SK-N-SH (cell line): ENCODE results near the gene P2RY11. TPM values are rescaled to one million over a fixed set of nuclear protein-coding genes. Genes with fewer than 3 reads are reported as not detected.

ENCODE experiments used
- CTCF ChIA-PET: fragments of 300-600, 350-600 bp; formaldehyde crosslinking; extraction: SDS; loops from one replicate; lab custom pipeline; 2021; lab: Yijun Ruan, JAX
- POLR2A ChIA-PET: fragments of 350-600 bp; sonication (Branson Sonifier 250); formaldehyde crosslinking; extraction: SDS; loops from one replicate; lab custom pipeline; 2020; ENCODE audit warnings: antibody characterized with exemption, inconsistent platforms; lab: Yijun Ruan, JAX
- DNase-seq: peaks from one replicate; pipeline ENCODE4 v3.0.0; 2012
- H2AFZ ChIP-seq: fragments of 200-600 bp; sonication (generic); 2 replicates; pipeline ENCODE4 v1.8.1; 2016; ENCODE audit warnings: antibody characterized with exemption, mild to moderate bottlenecking, low read depth
- H3F3A ChIP-seq: fragments of 200-600 bp; sonication (generic); replicated peaks from 2 replicates; pipeline ENCODE3; 2016; ENCODE audit warnings: antibody characterized with exemption, mild to moderate bottlenecking; ENCODE audit not compliant: insufficient read depth
- H3K27ac ChIP-seq, 2 experiments: fragments of 200-500 bp in 1 of 2; fragments of 200-600 bp in 1 of 2; sonication (Bioruptor generic) in 1 of 2; sonication (generic), shearing (Covaris generic) in 1 of 2; 2 replicates each; pipeline versions ENCODE4 v1.5.1 to v1.6.1; 2014 to 2016; ENCODE audit warnings: low read depth in 2 of 2, inconsistent platforms in 1 of 2, low read length in 1 of 2, mild to moderate bottlenecking in 1 of 2, mixed read lengths in 1 of 2
- H3K27me3 ChIP-seq: fragments of 200-600 bp; sonication (generic), shearing (Covaris generic); 2 replicates; pipeline ENCODE4 v1.6.1; 2016; ENCODE audit warnings: mixed run types; ENCODE audit not compliant: insufficient read depth
- H3K36me3 ChIP-seq, 2 experiments: fragments of 200-500 bp in 1 of 2; fragments of 200-600 bp in 1 of 2; sonication (Bioruptor generic) in 1 of 2; sonication (generic) in 1 of 2; replicated peaks in 1 of 2; 2 replicates each; pipeline versions ENCODE3 to v1.5.1; 2014 to 2016; ENCODE audit warnings: low read length in 1 of 2, mild to moderate bottlenecking in 1 of 2; ENCODE audit not compliant: insufficient read depth in 2 of 2, control insufficient read depth in 1 of 2
- H3K4me1 ChIP-seq, 2 experiments: fragments of 200-500 bp in 1 of 2; fragments of 200-600 bp in 1 of 2; sonication (Bioruptor generic) in 1 of 2; sonication (generic), shearing (Covaris generic) in 1 of 2; 2 replicates each; pipeline versions ENCODE4 v1.5.1 to v1.6.1; 2014 to 2016; ENCODE audit warnings: low read depth in 1 of 2, low read length in 1 of 2, mixed run types in 1 of 2; ENCODE audit not compliant: insufficient read depth in 2 of 2, control insufficient read depth in 1 of 2
- H3K4me2 ChIP-seq: fragments of 200-600 bp; sonication (generic), shearing (Covaris generic); 2 replicates; pipeline ENCODE4 v1.6.1; 2017; ENCODE audit warnings: mixed run types
- H3K4me3 ChIP-seq, 2 experiments: fragments of 200-500 bp in 1 of 2; fragments of 200-600 bp in 1 of 2; sonication (Bioruptor generic) in 1 of 2; sonication (generic), shearing (Covaris generic) in 1 of 2; 2 replicates each; pipeline versions ENCODE4 v1.5.1 to v1.8.1; 2014 to 2016; ENCODE audit warnings: low read depth in 2 of 2, inconsistent platforms in 1 of 2, low read length in 1 of 2, mild to moderate bottlenecking in 1 of 2, mixed read lengths in 1 of 2, moderate library complexity in 1 of 2
- H3K79me2 ChIP-seq: fragments of 200-600 bp; sonication (generic); 2 replicates; pipeline ENCODE4 v1.8.1; 2017; ENCODE audit warnings: mild to moderate bottlenecking; ENCODE audit not compliant: insufficient read depth
- H3K9ac ChIP-seq: fragments of 200-600 bp; sonication (generic); 2 replicates; pipeline ENCODE4 v1.6.1; 2017; ENCODE audit warnings: mixed run types
- H3K9me2 ChIP-seq: fragments of 200-600 bp; sonication (generic); 2 replicates; pipeline ENCODE4 v1.6.1; 2017; ENCODE audit warnings: mixed run types
- H3K9me3 ChIP-seq: fragments of 200-600 bp; sonication (generic); 2 replicates; pipeline ENCODE4 v1.6.1; 2017; ENCODE audit warnings: mixed run types, mild to moderate bottlenecking, moderate library complexity
- H4K20me1 ChIP-seq: fragments of 200-600 bp; sonication (generic); 2 replicates; pipeline ENCODE4 v1.6.1; 2017; ENCODE audit warnings: mild to moderate bottlenecking, mixed run types; ENCODE audit not compliant: insufficient read depth
- EP300 ChIP-seq, 2 experiments: IDR thresholded peaks; 2 replicates each; pipeline versions ENCODE4 v1.4.0 to v1.6.1; 2012; ENCODE audit warnings: borderline replicate concordance in 1 of 2, low read depth in 1 of 2, low read length in 1 of 2
- FOSL2 ChIP-seq: IDR thresholded peaks from 2 replicates; pipeline ENCODE4 v1.4.0; 2012; ENCODE audit warnings: low read depth, mild to moderate bottlenecking, moderate library complexity, borderline replicate concordance
- GATA2 ChIP-seq: sonication (generic); formaldehyde crosslinking; IDR thresholded peaks from 2 replicates; pipeline ENCODE4 v1.5.0; 2020; ENCODE audit warnings: mild to moderate bottlenecking, missing genetic modification reagents
- JUND ChIP-seq: IDR thresholded peaks from 2 replicates; pipeline ENCODE4 v1.4.0; 2012
- MEF2A ChIP-seq: IDR thresholded peaks from 2 replicates; pipeline ENCODE4 v1.4.0; 2012; ENCODE audit warnings: low read depth, borderline replicate concordance
- NRF1 ChIP-seq: IDR thresholded peaks from 2 replicates; pipeline ENCODE4 v1.6.1; 2012; ENCODE audit warnings: low read depth, mild to moderate bottlenecking, low read length
- POLR2AphosphoS5 ChIP-seq: IDR thresholded peaks from 2 replicates; pipeline ENCODE4 v1.6.1; 2012; ENCODE audit warnings: low read depth, low read length
- RCOR1 ChIP-seq: fragments of 150-350 bp; IDR thresholded peaks from 2 replicates; pipeline ENCODE4 v1.6.1; 2017; ENCODE audit warnings: antibody characterized with exemption, low read length
- TAF1 ChIP-seq: IDR thresholded peaks from 2 replicates; pipeline ENCODE4 v1.6.1; 2012; ENCODE audit warnings: low read depth, mild to moderate bottlenecking, low read length, moderate library complexity, borderline replicate concordance
- TCF12 ChIP-seq: IDR thresholded peaks from 2 replicates; pipeline ENCODE4 v1.4.0; 2012
- TEAD4 ChIP-seq: IDR thresholded peaks from 2 replicates; pipeline ENCODE4 v1.4.0; 2012; ENCODE audit warnings: mild to moderate bottlenecking, borderline replicate concordance; ENCODE audit not compliant: insufficient read depth
- WGBS: methylation state at CpG from one replicate; pipeline ENCODE4 v1.1.6; 2017; ENCODE audit warnings: low lambda C conversion rate; 5-methylcytosine and 5-hydroxymethylcytosine counted together
- polyA plus RNA-seq, 3 experiments: library from polyadenylated mRNA; depleted of rRNA; stranded (reverse); fragments of >200 nt; gene quantifications; 2 replicates each; pipeline ENCODE4 v1.2.3, GENCODE V29; 2012
- TF ChIP-seq, protein P1 (sequence below): IDR thresholded peaks from 2 replicates; pipeline ENCODE4 v1.4.0; 2012; ENCODE audit warnings: low read depth, borderline replicate concordance
- TF ChIP-seq, protein P2 (sequence below): fragments of 200-600 bp; sonication (generic); IDR thresholded peaks from 2 replicates; pipeline ENCODE4 v1.6.1; 2017; ENCODE audit warnings: antibody characterized with exemption, mild to moderate bottlenecking, moderate library complexity
- TF ChIP-seq, protein P3 (sequence below): fragments of 150-350 bp; IDR thresholded peaks from 2 replicates; pipeline ENCODE4 v1.6.1; 2017; ENCODE audit warnings: antibody characterized with exemption, low read length, low read depth, borderline replicate concordance
- TF ChIP-seq, protein P4 (sequence below): IDR thresholded peaks from 2 replicates; pipeline ENCODE4; 2012
- TF ChIP-seq, protein P5 (sequence below): IDR thresholded peaks from 2 replicates; pipeline ENCODE4 v1.6.1; 2012; ENCODE audit warnings: mild to moderate bottlenecking, low read depth, low read length, moderate library complexity

Gene P2RY11
- polyA plus RNA-seq, 1 of the 3 experiments (the other 2 are of a cell fraction) = 6.8 TPM

DNA sequence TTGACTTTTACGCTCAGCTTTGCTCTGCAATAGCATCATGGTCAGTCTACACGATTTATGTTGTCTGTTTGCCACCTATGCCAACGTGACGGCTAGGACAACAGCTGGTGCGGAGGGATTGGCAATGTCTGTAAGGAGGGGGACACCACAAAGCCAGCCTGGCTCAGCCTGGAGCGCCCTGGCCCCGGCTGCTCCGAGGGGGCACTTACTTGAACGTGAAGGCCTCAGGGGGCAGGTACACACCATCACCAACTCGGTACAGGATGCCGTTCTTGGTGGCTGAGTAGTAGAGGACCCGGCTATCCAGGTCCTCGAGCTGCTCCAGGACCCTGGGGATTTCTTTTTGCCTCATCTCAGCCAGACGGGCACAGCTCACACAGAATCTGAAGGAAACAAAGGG lies 34.6 kb downstream of the P2RY11 start:
- no peak overlapping the region for H3K27ac ChIP-seq
- no peak overlapping the region for H2AFZ ChIP-seq
- no peaks in the 10 kb centered on the region for H3K27me3 ChIP-seq
- ChIA-PET CTCF (interaction anchor here (1.2 kb wide), 1 partner anchor 21 kb away, joined by 3 read pairs; no protein-coding TSS in a partner anchor), POLR2A (no interaction called here)
- H3K4me1 ChIP-seq = peaks cover 0 to 8% of the 10 kb centered on the region in 2 experiments; a peak in 1 of 4 replicates
- no peaks in the 10 kb centered on the region for H4K20me1 ChIP-seq
- 97% methylated on average over 10 of the region's 14 CpGs for WGBS
- H3K9me2 ChIP-seq = no peaks in the 10 kb centered on the region
- peaks cover 55 to 73% of the 10 kb centered on the region in 2 experiments for H3K36me3 ChIP-seq
- no peak for DNase-seq
- H3K9me3 ChIP-seq = no peaks in the 10 kb centered on the region
- H3F3A ChIP-seq = no peaks in the 10 kb centered on the region
- no peak overlapping the region for H3K4me2 ChIP-seq
- no peak overlapping the region for H3K4me3 ChIP-seq
- no peak overlapping the region for H3K9ac ChIP-seq
- TF ChIP-seq RCOR1 = no peak
- no peak for TF ChIP-seq EP300 (IDR thresholded peaks at IDR 0.05; ENCODE audit: borderline replicate concordance in 1 of 2, low read depth in 1 of 2, low read length in 1 of 2)
- TF ChIP-seq, protein P1, sequence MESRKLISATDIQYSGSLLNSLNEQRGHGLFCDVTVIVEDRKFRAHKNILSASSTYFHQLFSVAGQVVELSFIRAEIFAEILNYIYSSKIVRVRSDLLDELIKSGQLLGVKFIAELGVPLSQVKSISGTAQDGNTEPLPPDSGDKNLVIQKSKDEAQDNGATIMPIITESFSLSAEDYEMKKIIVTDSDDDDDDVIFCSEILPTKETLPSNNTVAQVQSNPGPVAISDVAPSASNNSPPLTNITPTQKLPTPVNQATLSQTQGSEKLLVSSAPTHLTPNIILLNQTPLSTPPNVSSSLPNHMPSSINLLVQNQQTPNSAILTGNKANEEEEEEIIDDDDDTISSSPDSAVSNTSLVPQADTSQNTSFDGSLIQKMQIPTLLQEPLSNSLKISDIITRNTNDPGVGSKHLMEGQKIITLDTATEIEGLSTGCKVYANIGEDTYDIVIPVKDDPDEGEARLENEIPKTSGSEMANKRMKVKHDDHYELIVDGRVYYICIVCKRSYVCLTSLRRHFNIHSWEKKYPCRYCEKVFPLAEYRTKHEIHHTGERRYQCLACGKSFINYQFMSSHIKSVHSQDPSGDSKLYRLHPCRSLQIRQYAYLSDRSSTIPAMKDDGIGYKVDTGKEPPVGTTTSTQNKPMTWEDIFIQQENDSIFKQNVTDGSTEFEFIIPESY = no peak
- TF ChIP-seq, protein P2, sequence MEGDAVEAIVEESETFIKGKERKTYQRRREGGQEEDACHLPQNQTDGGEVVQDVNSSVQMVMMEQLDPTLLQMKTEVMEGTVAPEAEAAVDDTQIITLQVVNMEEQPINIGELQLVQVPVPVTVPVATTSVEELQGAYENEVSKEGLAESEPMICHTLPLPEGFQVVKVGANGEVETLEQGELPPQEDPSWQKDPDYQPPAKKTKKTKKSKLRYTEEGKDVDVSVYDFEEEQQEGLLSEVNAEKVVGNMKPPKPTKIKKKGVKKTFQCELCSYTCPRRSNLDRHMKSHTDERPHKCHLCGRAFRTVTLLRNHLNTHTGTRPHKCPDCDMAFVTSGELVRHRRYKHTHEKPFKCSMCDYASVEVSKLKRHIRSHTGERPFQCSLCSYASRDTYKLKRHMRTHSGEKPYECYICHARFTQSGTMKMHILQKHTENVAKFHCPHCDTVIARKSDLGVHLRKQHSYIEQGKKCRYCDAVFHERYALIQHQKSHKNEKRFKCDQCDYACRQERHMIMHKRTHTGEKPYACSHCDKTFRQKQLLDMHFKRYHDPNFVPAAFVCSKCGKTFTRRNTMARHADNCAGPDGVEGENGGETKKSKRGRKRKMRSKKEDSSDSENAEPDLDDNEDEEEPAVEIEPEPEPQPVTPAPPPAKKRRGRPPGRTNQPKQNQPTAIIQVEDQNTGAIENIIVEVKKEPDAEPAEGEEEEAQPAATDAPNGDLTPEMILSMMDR = no peak
- no peak for TF ChIP-seq JUND
- TF ChIP-seq, protein P3, sequence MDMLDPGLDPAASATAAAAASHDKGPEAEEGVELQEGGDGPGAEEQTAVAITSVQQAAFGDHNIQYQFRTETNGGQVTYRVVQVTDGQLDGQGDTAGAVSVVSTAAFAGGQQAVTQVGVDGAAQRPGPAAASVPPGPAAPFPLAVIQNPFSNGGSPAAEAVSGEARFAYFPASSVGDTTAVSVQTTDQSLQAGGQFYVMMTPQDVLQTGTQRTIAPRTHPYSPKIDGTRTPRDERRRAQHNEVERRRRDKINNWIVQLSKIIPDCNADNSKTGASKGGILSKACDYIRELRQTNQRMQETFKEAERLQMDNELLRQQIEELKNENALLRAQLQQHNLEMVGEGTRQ = no peak
- no peak for TF ChIP-seq TCF12
- no peak for TF ChIP-seq NRF1
- TF ChIP-seq FOSL2 = no peak
- TF ChIP-seq TAF1 = no peak
- TF ChIP-seq TEAD4 = no peak
- TF ChIP-seq, protein P4, sequence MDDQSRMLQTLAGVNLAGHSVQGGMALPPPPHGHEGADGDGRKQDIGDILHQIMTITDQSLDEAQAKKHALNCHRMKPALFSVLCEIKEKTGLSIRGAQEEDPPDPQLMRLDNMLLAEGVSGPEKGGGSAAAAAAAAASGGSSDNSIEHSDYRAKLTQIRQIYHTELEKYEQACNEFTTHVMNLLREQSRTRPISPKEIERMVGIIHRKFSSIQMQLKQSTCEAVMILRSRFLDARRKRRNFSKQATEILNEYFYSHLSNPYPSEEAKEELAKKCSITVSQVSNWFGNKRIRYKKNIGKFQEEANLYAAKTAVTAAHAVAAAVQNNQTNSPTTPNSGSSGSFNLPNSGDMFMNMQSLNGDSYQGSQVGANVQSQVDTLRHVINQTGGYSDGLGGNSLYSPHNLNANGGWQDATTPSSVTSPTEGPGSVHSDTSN = no peak
- no peak for TF ChIP-seq POLR2AphosphoS5
- TF ChIP-seq MEF2A = no peak
- TF ChIP-seq GATA2 (CRISPR knock-in tag) = no peak
- TF ChIP-seq, protein P5, sequence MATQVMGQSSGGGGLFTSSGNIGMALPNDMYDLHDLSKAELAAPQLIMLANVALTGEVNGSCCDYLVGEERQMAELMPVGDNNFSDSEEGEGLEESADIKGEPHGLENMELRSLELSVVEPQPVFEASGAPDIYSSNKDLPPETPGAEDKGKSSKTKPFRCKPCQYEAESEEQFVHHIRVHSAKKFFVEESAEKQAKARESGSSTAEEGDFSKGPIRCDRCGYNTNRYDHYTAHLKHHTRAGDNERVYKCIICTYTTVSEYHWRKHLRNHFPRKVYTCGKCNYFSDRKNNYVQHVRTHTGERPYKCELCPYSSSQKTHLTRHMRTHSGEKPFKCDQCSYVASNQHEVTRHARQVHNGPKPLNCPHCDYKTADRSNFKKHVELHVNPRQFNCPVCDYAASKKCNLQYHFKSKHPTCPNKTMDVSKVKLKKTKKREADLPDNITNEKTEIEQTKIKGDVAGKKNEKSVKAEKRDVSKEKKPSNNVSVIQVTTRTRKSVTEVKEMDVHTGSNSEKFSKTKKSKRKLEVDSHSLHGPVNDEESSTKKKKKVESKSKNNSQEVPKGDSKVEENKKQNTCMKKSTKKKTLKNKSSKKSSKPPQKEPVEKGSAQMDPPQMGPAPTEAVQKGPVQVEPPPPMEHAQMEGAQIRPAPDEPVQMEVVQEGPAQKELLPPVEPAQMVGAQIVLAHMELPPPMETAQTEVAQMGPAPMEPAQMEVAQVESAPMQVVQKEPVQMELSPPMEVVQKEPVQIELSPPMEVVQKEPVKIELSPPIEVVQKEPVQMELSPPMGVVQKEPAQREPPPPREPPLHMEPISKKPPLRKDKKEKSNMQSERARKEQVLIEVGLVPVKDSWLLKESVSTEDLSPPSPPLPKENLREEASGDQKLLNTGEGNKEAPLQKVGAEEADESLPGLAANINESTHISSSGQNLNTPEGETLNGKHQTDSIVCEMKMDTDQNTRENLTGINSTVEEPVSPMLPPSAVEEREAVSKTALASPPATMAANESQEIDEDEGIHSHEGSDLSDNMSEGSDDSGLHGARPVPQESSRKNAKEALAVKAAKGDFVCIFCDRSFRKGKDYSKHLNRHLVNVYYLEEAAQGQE = no peak
- H3K79me2 ChIP-seq = no peaks in the 10 kb centered on the region; the same call in 1 of the 2 replicates
